DND-41 (cell line): ENCODE measurements around the gene DOCK6.

Source experiments
- CTCF ChIP-seq: IDR thresholded peaks from 2 replicates; pipeline ENCODE4 v1.5.1; 2012; ENCODE audit warnings: borderline replicate concordance, low read length, moderate library complexity, mild to moderate bottlenecking; ENCODE audit not compliant: poor library complexity, severe bottlenecking; ENCODE audit errors: extremely low read depth
- EZH2 ChIP-seq: IDR thresholded peaks from 3 replicates; pipeline ENCODE4 v1.6.1; 2012; ENCODE audit warnings: borderline replicate concordance, low read depth, mild to moderate bottlenecking, moderate library complexity, low read length, inconsistent platforms; ENCODE audit not compliant: severe bottlenecking

GRCh38 chr19:11177592-11177991 lies 84.7 kb downstream of the DOCK6 start:
- TF ChIP-seq CTCF, result no peak
- no peak for TF ChIP-seq EZH2
